ENCODE data around the gene RELN. TPM values are rescaled to one million over a fixed set of nuclear protein-coding genes. Genes with fewer than 3 reads are reported as not detected.

RELN gene
- total RNA-seq, 1 donor from 2014 or later, result not detected

GRCh38 chr7:103637726-103638125 lies 351.7 kb downstream of the RELN start:
- Mint-ChIP-seq H3K4me1 (ENCODE audit: low read depth) (peaks cover 33% of the 10 kb centered on the region), H3K36me3 (ENCODE audit: low read depth) (no peaks in the 10 kb centered on the region), H3K9me3 (ENCODE audit: low read depth) (no peaks in the 10 kb centered on the region), H3K27ac (ENCODE audit: unreplicated experiment) (peak overlapping the region; percentile 78), H3K4me3 (ENCODE audit: unreplicated experiment) (no peak overlapping the region), H3K27me3 (ENCODE audit: low read depth) (no peaks in the 10 kb centered on the region)
- no peak for TF ChIP-seq CTCF (IDR thresholded peaks at IDR 0.05)
- DNase-seq (ENCODE audit: low spot score), result no peak

GRCh38 chr7:103637094-103637493 lies 352.4 kb downstream of the RELN start:
- no peak for DNase-seq (ENCODE audit: low spot score)
- TF ChIP-seq CTCF (IDR thresholded peaks at IDR 0.05), result no peak
- Mint-ChIP-seq H3K4me3 (ENCODE audit: unreplicated experiment) (no peak overlapping the region), H3K9me3 (ENCODE audit: low read depth) (no peaks in the 10 kb centered on the region), H3K36me3 (ENCODE audit: low read depth) (no peaks in the 10 kb centered on the region), H3K27me3 (ENCODE audit: low read depth) (no peaks in the 10 kb centered on the region), H3K4me1 (ENCODE audit: low read depth) (peaks cover 33% of the 10 kb centered on the region), H3K27ac (ENCODE audit: unreplicated experiment) (peak overlapping the region; percentile 78)

- Mint-ChIP-seq H3K9me3 (ENCODE audit: low read depth) (no peaks in the 10 kb centered on the region), H3K36me3 (ENCODE audit: low read depth) (no peaks in the 10 kb centered on the region), H3K4me1 (ENCODE audit: low read depth) (peaks cover 33% of the 10 kb centered on the region), H3K4me3 (ENCODE audit: unreplicated experiment) (no peak overlapping the region), H3K27ac (ENCODE audit: unreplicated experiment) (no peak overlapping the region), H3K27me3 (ENCODE audit: low read depth) (no peaks in the 10 kb centered on the region)
- no peak for DNase-seq (ENCODE audit: low spot score)
- no peak for TF ChIP-seq CTCF (IDR thresholded peaks at IDR 0.05)
Observed at GRCh38 chr7:103636153-103636552, 353.3 kb downstream of the RELN start.

GRCh38 chr7:103632972-103633371 lies 356.5 kb downstream of the RELN start:
- H3K36me3 Mint-ChIP-seq (ENCODE audit: low read depth), result no peaks in the 10 kb centered on the region
- no peak overlapping the region for H3K27ac Mint-ChIP-seq (ENCODE audit: unreplicated experiment)
- H3K27me3 Mint-ChIP-seq (ENCODE audit: low read depth), result no peaks in the 10 kb centered on the region
- H3K4me1 Mint-ChIP-seq (ENCODE audit: low read depth), result peaks cover 13% of the 10 kb centered on the region
- no peak for DNase-seq (ENCODE audit: low spot score)
- H3K4me3 Mint-ChIP-seq (ENCODE audit: unreplicated experiment), result no peak overlapping the region
- TF ChIP-seq CTCF (IDR thresholded peaks at IDR 0.05), result no peak
- no peaks in the 10 kb centered on the region for H3K9me3 Mint-ChIP-seq (ENCODE audit: low read depth)

- TF ChIP-seq CTCF (IDR thresholded peaks at IDR 0.05), result no peak
- H3K27me3 Mint-ChIP-seq (ENCODE audit: low read depth), result no peaks in the 10 kb centered on the region
- DNase-seq (ENCODE audit: low spot score), result no peak
- H3K36me3 Mint-ChIP-seq (ENCODE audit: low read depth), result no peaks in the 10 kb centered on the region
- H3K9me3 Mint-ChIP-seq (ENCODE audit: low read depth), result no peaks in the 10 kb centered on the region
- peaks cover 9% of the 10 kb centered on the region for H3K4me1 Mint-ChIP-seq (ENCODE audit: low read depth)
- H3K4me3 Mint-ChIP-seq (ENCODE audit: unreplicated experiment), result no peak overlapping the region
- no peak overlapping the region for H3K27ac Mint-ChIP-seq (ENCODE audit: unreplicated experiment)
Observed at GRCh38 chr7:103632005-103632639, 357.3 kb downstream of the RELN start.

All from chondrocyte (in vitro differentiated cells).